Astrocyte of the spinal cord (primary cell): ENCODE data around the gene GEMIN5.

Experiments
- DNase-seq: peaks from one replicate; pipeline ENCODE4 v3.0.0; 2011; ENCODE audit warnings: low read depth, low spot score
- H3K4me3 ChIP-seq: 2 replicates; pipeline ENCODE4 v1.5.1; 2011; ENCODE audit warnings: low read depth, mild to moderate bottlenecking, low read length, moderate library complexity
- CTCF ChIP-seq: IDR thresholded peaks from 2 replicates; pipeline ENCODE4 v1.5.1; 2012; ENCODE audit warnings: low read depth, mild to moderate bottlenecking, low read length, inconsistent platforms
- in situ Hi-C: cut with HindIII; loops from 2 replicates; pipeline ENCODE4 v1.10.0; 2017; ENCODE audit warnings: low sequenced_read_pairs

The GEMIN5 gene

DNA sequence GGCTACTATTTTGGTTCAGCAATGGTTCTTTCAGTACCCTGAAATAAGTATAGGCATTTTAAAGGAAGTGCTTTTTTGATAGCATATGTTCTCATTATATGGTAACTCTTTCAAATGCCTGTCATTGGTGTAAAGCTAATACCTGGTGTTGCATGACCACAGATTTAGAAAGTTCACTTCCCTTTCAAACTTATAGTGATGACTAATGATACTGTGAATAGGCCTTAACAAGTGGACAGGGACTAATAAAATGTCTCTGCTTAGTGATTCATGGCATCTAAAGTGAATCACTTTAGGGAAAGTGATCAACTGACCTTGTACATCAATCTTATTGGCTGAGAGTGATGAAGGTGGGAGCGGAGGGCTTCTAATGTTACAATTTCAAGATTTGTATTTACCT, 24.5 kb upstream of the GEMIN5 start:
- peak; percentile 11 for DNase-seq
- in situ Hi-C loops = no loop called here
- H3K4me3 ChIP-seq = no peak overlapping the region
- no peak for TF ChIP-seq CTCF

GRCh38 chr5:154956712-154957111, 18.7 kb upstream of the GEMIN5 start:
- in situ Hi-C loops = no loop called here
- DNase-seq = no peak
- no peak for TF ChIP-seq CTCF
- no peak overlapping the region for H3K4me3 ChIP-seq

DNA sequence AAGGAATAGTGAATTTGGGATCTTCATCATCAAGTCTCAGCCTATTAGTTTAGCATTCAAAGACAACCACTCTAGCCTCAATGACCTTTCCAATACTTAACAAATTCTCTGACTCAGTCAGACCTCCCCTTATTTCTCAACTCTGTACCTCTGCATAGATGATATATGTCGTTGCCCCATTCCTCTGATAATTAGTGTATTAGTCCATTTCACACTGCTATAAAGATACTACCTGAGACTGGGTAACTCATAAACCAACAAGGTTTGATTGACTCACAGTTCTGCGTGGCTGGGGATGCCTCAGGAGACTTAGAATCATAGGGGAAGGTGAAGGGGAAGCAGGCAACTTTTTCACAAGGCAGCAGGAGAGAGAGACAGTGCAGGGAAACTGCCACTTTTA, 11.8 kb upstream of the GEMIN5 start:
- no peak for TF ChIP-seq CTCF
- no peak for DNase-seq
- H3K4me3 ChIP-seq = no peak overlapping the region
- in situ Hi-C loops = no loop called here

DNA sequence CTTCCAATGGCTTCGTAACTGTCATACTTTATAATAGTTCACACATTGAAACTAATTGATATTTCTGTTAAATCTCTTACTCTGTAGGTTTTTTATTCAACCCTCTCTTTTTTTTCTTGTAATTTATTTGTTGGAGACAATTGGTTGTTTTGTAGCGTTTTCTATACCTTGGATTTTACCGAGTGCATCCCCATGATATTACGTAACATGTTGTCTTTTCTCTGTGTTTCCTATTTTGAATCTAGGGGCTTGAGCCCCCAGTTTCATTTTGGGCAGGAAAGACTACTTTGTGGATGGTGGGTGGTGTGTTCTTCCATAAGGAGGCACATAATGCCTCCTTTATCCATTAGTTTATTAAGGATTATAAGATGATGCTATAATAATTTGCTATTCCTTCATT, 10.3 kb upstream of the GEMIN5 start:
- in situ Hi-C loops = no loop called here
- DNase-seq = no peak
- H3K4me3 ChIP-seq = no peak overlapping the region
- TF ChIP-seq CTCF = no peak

- in situ Hi-C loops = no loop called here
Observed at GRCh38 chr5:154947778-154948177, 9.8 kb upstream of the GEMIN5 start.

GRCh38 chr5:154945695-154946301, 7.8 kb upstream of the GEMIN5 start:
- in situ Hi-C loops = no loop called here
- peak; percentile 56 for TF ChIP-seq CTCF
- H3K4me3 ChIP-seq = no peak overlapping the region
- DNase-seq = peak; percentile 43

More at GRCh38 chr5:154947778-154948177, 9.8 kb upstream of the GEMIN5 start:
- no peak overlapping the region for H3K4me3 ChIP-seq
- no peak for TF ChIP-seq CTCF
- no peak for DNase-seq
